DMS153 treated with DMSO at 0.1 percent for 48 hours (cell line): ENCODE measurements around the gene SVOP.

Experiments
- DNase-seq: peaks from one replicate; lab custom pipeline; 2025; ENCODE audit not compliant: unreplicated experiment; lab: John Stamatoyannopoulos, UW

The SVOP gene

GRCh38 chr12:108939594-108939993, 81.3 kb downstream of the SVOP start:
- DNase-seq = no peak

DNA sequence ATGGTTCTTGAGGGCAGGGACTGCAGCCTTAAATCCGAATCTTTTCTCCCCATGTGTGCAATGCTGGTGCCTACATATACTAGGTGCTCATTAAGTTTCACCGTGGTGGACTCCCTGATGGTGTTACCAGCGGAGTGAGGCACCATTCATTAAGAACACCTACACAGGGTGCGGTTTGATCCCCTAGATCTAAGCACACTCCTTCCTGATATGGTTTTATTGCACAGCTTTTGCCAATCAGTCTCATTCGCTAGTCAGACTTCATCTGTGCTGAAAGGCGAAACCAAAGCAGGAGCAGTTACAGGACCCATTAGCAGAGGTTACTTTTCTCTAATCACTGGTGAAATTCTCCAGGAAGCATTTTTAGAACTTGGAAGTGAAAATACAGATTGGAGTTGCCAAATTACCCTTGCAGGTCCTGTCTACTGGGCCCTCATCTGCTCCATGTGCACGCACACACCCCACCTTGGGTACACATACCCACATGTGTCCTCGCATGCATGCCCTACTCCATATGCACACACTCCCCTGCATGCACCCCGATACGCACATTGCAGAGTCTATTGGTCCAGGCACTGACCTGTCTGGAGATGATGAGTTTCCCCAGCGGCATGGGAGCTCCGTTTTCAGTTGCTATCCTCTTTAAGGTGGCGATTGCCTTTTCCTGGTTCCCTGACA, 82.5 kb downstream of the SVOP start:
- DNase-seq = no peak

DNA sequence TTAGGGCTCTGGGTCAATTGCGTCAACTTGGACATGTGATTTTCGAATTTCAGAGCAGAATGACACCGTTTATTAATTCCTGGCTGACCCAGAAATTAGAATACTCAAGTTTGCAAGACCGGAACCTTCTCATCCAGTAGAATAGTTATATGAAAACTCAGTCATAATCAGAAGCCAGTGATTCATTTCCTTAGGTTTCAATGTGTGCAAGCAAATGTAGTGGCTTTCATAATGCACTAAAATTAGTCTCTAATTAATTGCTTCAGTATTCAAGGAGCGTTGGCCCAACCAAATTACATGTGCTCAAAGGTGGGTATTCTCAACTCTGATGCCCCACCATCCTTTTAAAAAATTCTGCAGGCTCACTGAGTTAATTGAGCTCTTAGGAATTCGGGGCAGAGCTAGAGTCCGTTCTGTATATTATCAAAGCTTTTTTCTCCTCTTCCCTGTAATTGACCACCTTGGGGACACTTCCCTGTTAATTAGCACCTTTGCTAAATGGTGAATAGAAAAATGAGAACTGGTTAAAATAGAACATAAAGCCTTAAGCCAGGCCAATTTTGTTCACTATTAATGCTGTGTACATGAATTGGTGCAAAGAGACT, 85.6 kb downstream of the SVOP start:
- no peak for DNase-seq

GRCh38 chr12:108933949-108934348, 86.9 kb downstream of the SVOP start:
- no peak for DNase-seq

DNA sequence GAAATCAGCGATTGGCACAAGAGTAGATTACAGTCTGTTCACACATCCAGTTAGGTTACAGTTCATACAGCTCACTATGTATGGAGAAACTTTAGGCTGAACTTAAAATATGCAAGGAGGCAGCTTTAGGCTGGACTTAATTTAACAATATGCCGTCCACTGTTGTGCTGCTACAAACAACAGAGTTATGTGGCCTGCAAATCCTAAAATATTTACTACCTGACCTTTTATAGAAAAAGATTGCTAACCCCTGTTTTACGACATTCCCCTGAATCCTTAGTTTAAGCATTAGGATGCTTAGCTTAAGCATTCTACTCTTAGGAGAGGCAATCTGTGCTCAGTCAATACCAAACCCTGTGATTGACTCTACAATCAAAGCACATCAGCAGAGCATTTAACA, 90.1 kb downstream of the SVOP start:
- no peak for DNase-seq

GRCh38 chr12:108930155-108930554, 90.7 kb downstream of the SVOP start:
- no peak for DNase-seq

GRCh38 chr12:108928695-108929094, 92.2 kb downstream of the SVOP start:
- DNase-seq = no peak

DNA sequence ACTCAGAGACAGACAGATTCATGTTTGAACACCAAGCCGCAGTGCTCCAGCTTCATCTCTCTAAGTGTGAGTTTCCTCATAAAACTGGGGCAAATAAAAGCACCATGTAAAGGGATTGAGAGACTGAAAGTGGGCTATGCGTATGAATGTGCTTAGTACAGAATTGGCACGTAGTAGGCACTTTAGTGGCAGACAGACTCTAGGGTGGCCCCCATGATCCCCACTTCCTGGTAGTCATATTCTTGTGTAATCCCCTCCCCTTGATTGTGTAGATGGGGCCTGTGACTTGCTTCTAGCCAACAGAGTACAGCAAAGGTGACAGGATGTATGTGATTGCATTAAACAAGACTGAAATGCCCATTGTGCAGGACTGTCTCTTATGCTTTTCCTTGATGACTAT, 98.0 kb downstream of the SVOP start:
- DNase-seq = no peak

GRCh38 chr12:108921946-108922345, 98.9 kb downstream of the SVOP start:
- DNase-seq = no peak

DNA sequence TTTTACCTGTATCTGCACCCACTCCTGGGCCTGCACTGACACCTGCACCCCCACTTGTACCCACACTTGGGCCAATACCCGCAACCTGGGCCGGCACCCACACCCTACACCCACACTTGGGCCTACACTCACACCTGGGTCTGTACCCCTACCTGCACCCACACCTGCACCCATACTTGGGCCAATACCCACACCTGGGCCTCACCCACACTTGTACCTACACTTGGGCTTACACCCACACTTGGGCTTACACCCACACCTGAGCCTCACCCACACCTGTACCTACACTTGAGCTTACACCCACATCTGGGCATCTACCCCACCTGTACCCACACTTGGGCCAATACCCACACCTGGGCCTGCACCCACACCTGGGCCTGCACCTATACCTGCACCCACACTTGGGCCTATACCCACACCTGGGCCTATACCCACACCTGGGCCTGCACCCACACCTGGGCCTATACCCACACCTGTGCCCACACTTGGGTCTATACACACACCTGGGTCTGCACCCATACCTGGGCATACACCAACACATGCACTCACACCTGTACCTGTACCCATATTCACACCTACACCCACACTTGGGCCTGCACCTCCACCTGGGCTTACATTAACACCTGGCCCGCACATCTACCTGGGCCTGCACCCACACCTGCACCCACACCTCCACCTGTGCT, 101.8 kb downstream of the SVOP start:
- DNase-seq = no peak

DNA sequence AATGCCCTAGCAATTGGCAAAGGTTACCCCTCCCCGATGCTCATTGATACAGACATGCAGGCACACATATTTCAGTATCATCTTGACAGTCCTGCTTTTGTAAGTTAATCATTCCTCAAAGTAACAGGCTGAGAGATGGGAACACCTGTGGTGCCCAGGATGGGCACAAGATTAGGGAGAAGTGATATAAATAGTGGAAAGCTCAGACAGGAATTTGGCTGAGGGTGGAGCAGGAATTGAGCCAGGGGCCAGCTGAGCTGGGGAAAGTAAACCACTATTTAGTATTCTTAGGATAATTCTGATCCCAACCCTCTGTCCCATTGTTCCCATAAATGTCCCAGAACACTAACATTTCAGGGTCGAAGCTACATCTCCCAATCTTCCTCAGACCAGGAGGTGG, 102.7 kb downstream of the SVOP start:
- no peak for DNase-seq

- DNase-seq = no peak
Measured at GRCh38 chr12:108916336-108916735, 104.5 kb downstream of the SVOP start.

- no peak for DNase-seq
Measured at GRCh38 chr12:108915632-108916133, 105.2 kb downstream of the SVOP start.

DNA sequence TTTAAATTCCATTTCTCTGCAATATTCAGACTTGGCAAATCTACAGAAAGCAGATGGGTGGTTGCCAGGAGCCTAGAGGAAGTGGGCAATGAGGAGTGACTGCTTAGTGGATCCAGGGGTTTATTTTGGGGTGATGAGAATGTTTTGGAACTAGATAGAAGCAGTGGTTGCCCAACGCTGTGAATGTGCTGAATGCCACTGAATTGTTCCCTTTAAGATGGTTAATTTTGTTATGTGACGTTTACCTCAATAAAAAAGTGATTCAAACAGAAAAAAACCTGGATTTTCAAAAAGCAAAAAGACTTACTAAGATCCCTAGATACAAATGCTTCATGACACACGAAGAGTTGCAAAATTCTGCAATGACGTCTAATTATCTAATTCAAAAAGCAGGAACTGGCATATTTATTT, 106.7 kb downstream of the SVOP start:
- no peak for DNase-seq

DNA sequence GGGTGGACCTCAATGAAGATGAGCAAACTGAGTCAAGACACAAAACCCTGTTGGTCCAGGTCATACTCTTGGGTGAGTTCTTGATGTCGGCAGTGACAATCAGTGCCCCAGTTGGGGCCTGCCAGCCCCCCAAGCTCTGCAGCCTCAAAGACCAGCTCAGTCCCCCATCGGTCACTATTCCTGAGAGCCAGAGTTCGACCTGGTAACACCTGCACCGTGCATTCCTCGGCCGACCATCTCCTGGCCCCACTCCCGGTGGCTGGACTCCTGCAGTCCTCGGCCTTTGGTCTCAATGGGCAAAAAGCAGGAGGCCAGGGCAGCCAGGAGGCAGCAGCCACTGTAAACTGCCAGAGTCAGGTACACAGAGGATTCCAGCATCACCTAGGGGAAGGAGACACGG, 108.5 kb downstream of the SVOP start:
- no peak for DNase-seq

DNA sequence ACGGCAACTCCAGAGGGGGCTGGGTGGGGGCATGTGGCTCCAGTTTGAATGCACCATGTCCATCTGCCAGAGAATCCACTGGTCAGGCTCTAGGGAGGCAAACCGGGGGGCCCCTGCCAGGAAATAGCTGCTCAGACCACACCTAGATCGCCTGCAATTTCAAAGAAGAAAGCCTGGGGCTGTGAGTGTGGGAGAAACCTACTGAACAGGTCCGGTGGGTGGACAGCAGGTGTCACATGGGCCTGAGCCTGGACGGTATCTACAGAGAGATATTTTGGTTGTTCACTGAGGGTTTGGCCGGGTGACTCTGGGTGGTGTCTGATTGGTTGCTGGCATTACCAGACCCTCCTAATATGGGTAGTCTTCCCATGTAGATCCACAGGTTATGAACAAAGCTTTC, 109.0 kb downstream of the SVOP start:
- DNase-seq = no peak

- no peak for DNase-seq
Measured at GRCh38 chr12:108910336-108910735, 110.5 kb downstream of the SVOP start.

DNA sequence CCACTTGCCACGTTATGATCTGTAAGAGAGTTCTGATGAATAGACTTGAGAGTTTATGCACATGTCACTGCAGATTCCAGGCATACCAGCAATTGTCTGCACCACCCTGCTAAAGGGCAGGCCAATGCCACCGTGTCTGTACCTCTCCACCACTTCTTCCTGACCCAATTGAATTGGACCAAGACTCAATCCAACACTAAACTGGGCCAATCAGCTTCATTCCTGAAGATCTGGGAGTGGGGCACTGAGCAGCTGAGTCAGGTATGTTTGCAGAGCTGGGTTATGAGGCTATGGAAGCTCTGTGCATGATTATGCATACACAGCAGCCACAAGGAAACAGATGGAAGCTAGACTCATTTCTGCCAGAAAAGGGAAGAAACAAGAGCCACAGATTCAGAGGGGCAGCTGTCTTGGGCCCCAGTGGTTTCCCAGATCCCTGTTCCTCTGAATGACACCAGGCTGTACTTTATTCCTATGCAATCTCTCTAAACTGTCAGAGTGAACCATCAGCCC, 113.0 kb downstream of the SVOP start:
- no peak for DNase-seq

DNA sequence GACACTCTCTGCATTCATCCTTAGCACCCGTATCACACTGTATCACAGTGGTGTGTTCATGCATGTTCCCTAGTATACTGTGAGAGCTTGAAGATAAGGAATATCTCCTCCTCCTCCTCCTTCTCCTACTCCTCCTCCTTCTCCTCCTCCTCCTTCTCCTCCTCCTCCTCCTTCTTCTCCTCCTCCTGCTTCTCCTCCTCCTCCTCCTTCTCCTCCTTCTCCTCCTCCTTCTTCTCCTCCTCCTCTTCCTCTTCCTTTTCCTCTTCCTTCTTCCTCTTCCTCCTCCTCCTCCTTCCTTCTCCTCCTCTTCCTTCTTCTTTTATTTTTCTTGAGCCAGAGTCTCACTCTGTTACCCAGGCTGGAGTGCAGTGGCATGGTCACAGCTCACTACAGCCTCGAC, 113.9 kb downstream of the SVOP start:
- no peak for DNase-seq

GRCh38 chr12:108905725-108906124, 115.1 kb downstream of the SVOP start:
- no peak for DNase-seq

DNA sequence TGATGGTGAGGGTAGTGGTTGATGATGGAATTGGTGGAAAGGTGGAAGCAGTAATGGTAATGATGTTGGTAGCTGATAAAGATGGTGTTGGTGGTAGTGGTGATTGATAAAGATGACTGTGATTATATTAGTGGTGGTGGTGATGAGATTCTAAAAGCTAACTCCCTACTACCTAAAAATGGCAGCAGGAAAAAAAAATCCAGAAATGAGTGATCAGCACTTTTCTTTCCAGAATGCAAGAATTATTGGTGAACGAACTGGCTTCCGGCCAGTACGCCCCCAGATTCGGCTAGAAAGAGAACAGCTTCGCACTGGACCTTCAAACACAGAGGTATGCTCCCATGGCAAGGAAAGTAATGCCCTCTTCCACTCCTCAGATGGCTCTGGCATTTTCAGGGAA, 121.7 kb downstream of the SVOP start:
- no peak for DNase-seq

DNA sequence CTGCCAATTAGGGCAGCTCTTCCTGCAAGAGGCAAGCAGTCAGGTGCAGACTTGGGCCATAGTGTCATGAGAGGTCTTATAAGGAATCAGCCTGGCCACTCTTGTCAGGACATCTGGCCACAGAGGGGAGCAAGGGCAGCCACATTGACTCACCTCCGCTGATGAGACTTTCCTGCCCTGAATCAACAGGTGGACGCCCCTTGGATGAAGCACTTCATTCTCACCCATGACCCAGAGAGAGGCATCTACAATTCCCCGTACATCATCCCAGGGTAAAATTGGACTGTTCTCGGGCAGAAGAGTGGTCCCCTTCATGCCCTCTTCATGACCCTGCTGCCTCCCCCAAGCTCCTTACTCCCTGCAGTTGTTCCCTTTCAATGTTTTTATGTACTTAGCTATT, 124.1 kb downstream of the SVOP start:
- no peak for DNase-seq
